MM.1S (cell line): ENCODE data around the gene CDH4.

Experiments used
- DNase-seq: peaks from one replicate; pipeline ENCODE4 v3.0.0-alpha.2; 2015
- H2AFZ ChIP-seq: fragments of 300-600 bp; sonication (generic); 2 replicates; pipeline ENCODE4 v1.6.0; 2016; ENCODE audit warnings: antibody characterized with exemption, low read length
- H3F3A ChIP-seq: fragments of 300-600 bp; sonication (generic); 2 replicates; pipeline ENCODE4 v1.6.1; 2016; ENCODE audit warnings: mild to moderate bottlenecking, antibody characterized with exemption, low read length, moderate library complexity, mixed read lengths; ENCODE audit not compliant: insufficient read depth
- H3K27ac ChIP-seq: fragments of 300-600 bp; sonication (generic); 2 replicates; pipeline ENCODE4 v1.5.1; 2016; ENCODE audit warnings: mild to moderate bottlenecking, low read length
- H3K27me3 ChIP-seq: fragments of 300-600 bp; sonication (generic); replicated peaks from 2 replicates; pipeline ENCODE4 v1.6.0; 2016; ENCODE audit warnings: low read length; ENCODE audit not compliant: insufficient read depth
- H3K36me3 ChIP-seq: fragments of 300-600 bp; sonication (generic); replicated peaks from 2 replicates; pipeline ENCODE4 v1.6.1; 2016; ENCODE audit warnings: mild to moderate bottlenecking, low read length, mixed read lengths; ENCODE audit not compliant: insufficient read depth
- H3K4me1 ChIP-seq: fragments of 300-600 bp; sonication (generic); 2 replicates; pipeline ENCODE4 v1.6.1; 2016; ENCODE audit warnings: low read length, mixed read lengths
- H3K4me2 ChIP-seq: fragments of 300-600 bp; sonication (generic); 2 replicates; pipeline ENCODE4 v1.6.0; 2016; ENCODE audit warnings: low read depth, low read length
- H3K4me3 ChIP-seq: fragments of 300-600 bp; sonication (generic); 2 replicates; pipeline ENCODE4 v1.5.1; 2016; ENCODE audit warnings: low read length, mixed read lengths
- H3K79me2 ChIP-seq: fragments of 300-600 bp; sonication (generic); 2 replicates; pipeline ENCODE4 v1.6.1; 2016; ENCODE audit warnings: mixed run types, low read length, mixed read lengths
- H3K9ac ChIP-seq: fragments of 300-600 bp; sonication (generic); 2 replicates; pipeline ENCODE4 v1.6.1; 2016; ENCODE audit warnings: low read length, mixed read lengths
- H3K9me2 ChIP-seq: fragments of 300-600 bp; sonication (generic); replicated peaks from 2 replicates; pipeline ENCODE4 v1.6.1; 2016; ENCODE audit warnings: mild to moderate bottlenecking, low read length, mixed read lengths; ENCODE audit not compliant: insufficient read depth
- H3K9me3 ChIP-seq: fragments of 300-600 bp; sonication (generic); replicated peaks from 2 replicates; pipeline ENCODE4 v1.6.1; 2016; ENCODE audit warnings: mild to moderate bottlenecking, low read length, mixed read lengths; ENCODE audit not compliant: insufficient read depth
- H4K20me1 ChIP-seq: fragments of 300-600 bp; sonication (generic); 2 replicates; pipeline ENCODE4 v1.6.1; 2016; ENCODE audit warnings: mild to moderate bottlenecking, low read length, moderate library complexity, mixed read lengths; ENCODE audit not compliant: insufficient read depth
- EZH2 ChIP-seq: fragments of 300-600 bp; sonication (generic); optimal IDR thresholded peaks from 2 replicates; pipeline ENCODE3; 2017; ENCODE audit warnings: low read depth, mild to moderate bottlenecking, antibody characterized with exemption, low read length, mixed read lengths
- EZH2phosphoT487 ChIP-seq: fragments of 300-600 bp; sonication (generic); IDR thresholded peaks from 2 replicates; pipeline ENCODE4 v1.6.1; 2018; ENCODE audit warnings: antibody characterized with exemption, low read length
- TF ChIP-seq, protein P1 (sequence below): fragments of 300-600 bp; sonication (generic); IDR thresholded peaks from 2 replicates; pipeline ENCODE4 v1.5.1; 2016; ENCODE audit warnings: antibody characterized with exemption, low read length, mixed read lengths

CDH4 gene

DNA sequence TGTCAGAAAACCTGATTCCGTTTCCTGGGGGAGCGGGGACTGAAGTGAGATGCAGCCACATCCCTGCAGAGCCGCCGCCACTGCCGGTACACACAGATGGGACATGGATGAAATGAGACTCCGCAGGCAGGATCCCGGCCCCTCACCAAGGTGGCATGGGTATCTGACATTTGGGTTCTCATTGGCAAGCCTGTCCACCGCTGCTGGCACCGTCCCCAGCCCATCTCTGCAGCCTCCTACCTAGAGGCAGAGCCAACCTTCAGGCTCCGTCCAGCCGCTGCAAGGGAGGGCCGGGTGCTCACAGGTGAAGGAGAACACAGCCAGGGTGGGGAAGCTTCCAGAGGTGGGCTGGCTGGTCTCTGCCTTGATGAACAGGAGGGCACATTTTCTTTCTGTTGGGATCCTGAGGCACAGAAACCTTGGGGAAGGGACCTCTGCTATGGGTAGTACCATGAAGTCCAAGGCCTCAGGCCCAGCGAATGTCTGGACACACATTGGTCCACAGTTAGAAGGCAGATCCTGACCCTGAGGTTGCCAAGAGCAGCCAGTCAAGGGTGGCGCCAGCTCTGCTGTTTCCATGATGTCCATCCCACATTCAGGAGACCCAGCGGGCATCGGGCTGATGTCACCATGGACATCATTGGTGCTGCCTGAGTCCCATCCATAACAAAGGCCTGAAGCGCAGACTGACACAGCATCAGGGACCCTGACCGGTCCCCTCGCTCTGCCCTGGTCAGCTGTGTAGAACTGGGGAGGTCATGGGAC is 636.2 kb downstream of the CDH4 start:
- H3K27me3 ChIP-seq, result peaks cover 51% of the 10 kb centered on the region
- DNase-seq, result no peak
- H3K27ac ChIP-seq, result no peak overlapping the region
- no peaks in the 10 kb centered on the region for H3F3A ChIP-seq
- no peaks in the 10 kb centered on the region for H3K36me3 ChIP-seq
- H4K20me1 ChIP-seq, result no peaks in the 10 kb centered on the region
- H3K9me2 ChIP-seq, result no peaks in the 10 kb centered on the region
- H3K4me2 ChIP-seq, result no peak overlapping the region
- no peak overlapping the region for H3K4me3 ChIP-seq
- TF ChIP-seq EZH2phosphoT487 (no peak), EZH2 (no peak)
- TF ChIP-seq, protein P1, sequence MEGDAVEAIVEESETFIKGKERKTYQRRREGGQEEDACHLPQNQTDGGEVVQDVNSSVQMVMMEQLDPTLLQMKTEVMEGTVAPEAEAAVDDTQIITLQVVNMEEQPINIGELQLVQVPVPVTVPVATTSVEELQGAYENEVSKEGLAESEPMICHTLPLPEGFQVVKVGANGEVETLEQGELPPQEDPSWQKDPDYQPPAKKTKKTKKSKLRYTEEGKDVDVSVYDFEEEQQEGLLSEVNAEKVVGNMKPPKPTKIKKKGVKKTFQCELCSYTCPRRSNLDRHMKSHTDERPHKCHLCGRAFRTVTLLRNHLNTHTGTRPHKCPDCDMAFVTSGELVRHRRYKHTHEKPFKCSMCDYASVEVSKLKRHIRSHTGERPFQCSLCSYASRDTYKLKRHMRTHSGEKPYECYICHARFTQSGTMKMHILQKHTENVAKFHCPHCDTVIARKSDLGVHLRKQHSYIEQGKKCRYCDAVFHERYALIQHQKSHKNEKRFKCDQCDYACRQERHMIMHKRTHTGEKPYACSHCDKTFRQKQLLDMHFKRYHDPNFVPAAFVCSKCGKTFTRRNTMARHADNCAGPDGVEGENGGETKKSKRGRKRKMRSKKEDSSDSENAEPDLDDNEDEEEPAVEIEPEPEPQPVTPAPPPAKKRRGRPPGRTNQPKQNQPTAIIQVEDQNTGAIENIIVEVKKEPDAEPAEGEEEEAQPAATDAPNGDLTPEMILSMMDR, result no peak
- no peaks in the 10 kb centered on the region for H3K79me2 ChIP-seq
- no peak overlapping the region for H2AFZ ChIP-seq
- no peaks in the 10 kb centered on the region for H3K4me1 ChIP-seq
- no peak overlapping the region for H3K9ac ChIP-seq
- no peaks in the 10 kb centered on the region for H3K9me3 ChIP-seq

DNA sequence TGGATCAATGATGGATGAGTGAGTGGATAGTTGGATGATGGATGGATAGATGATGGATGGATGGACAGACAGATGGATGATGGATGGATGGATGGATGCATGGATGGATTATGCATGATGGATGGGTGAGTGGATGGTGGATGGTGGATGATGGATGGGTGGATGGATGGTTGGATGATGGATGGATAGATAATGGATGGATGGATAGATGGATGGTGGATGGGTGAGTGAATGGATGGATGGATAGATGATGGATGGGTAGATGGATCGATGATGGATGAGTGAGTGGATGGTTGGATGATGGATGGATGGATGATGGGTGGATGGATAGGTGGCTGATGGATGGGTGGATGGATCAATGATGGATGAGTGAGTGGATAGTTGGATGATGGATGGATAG is 637.6 kb downstream of the CDH4 start:
- DNase-seq, result no peak
- H3K4me2 ChIP-seq, result no peak overlapping the region
- H3K9me2 ChIP-seq, result no peaks in the 10 kb centered on the region
- H2AFZ ChIP-seq, result no peak overlapping the region
- H3K36me3 ChIP-seq, result no peaks in the 10 kb centered on the region
- H3K9me3 ChIP-seq, result no peaks in the 10 kb centered on the region
- peaks cover 47% of the 10 kb centered on the region for H3K27me3 ChIP-seq
- H4K20me1 ChIP-seq, result no peaks in the 10 kb centered on the region
- no peak overlapping the region for H3K9ac ChIP-seq
- TF ChIP-seq EZH2 (no peak), EZH2phosphoT487 (no peak)
- TF ChIP-seq, protein P1, result no peak
- H3K4me1 ChIP-seq, result no peaks in the 10 kb centered on the region
- H3K27ac ChIP-seq, result no peak overlapping the region
- H3K79me2 ChIP-seq, result no peaks in the 10 kb centered on the region
- no peak overlapping the region for H3K4me3 ChIP-seq
- no peaks in the 10 kb centered on the region for H3F3A ChIP-seq

DNA sequence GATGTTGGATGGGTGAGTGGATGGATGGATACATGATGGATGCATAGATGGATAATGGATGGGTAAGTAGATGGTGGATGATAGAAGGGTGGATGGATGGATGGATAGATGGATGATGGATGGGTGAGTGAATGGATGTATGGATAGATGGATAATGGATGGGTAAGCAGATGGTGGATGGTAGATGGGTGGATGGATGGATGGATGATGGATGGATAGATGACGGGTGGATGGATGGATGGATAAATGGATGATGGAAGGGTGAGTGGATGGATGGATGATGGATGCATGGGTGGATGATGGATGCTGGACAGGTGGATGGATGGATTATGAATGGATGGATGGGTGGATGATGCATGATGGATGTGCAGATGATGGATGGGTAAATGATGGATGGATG is 638.1 kb downstream of the CDH4 start:
- Histone ChIP-seq H2AFZ (no peak overlapping the region), H3K36me3 (no peaks in the 10 kb centered on the region), H4K20me1 (no peaks in the 10 kb centered on the region), H3K4me1 (no peaks in the 10 kb centered on the region), H3K27ac (no peak overlapping the region), H3K4me2 (no peak overlapping the region), H3K9ac (no peak overlapping the region), H3K9me2 (no peaks in the 10 kb centered on the region), H3K4me3 (no peak overlapping the region), H3K27me3 (peaks cover 47% of the 10 kb centered on the region), H3F3A (no peaks in the 10 kb centered on the region), H3K79me2 (no peaks in the 10 kb centered on the region), H3K9me3 (no peaks in the 10 kb centered on the region)
- TF ChIP-seq, protein P1, result no peak
- TF ChIP-seq EZH2phosphoT487 (no peak), EZH2 (no peak)
- DNase-seq, result no peak
